WTC11 (cell line): ENCODE measurements around the gene PHLDB1. TPM values are rescaled to one million over a fixed set of nuclear protein-coding genes. Genes with fewer than 3 reads are reported as not detected.

Experiments
- ATAC-seq: fragments of 200-7000 bp; cut with Tn5 transposase; 2 replicates; pipeline ENCODE4 v1.10.0; 2021; ENCODE audit warnings: mild to moderate bottlenecking, moderate library complexity
- CTCF ChIA-PET: fragments of 300-600 bp; sonication (Branson Sonifier 250); formaldehyde crosslinking; loops from one replicate; lab custom pipeline; 2021; ENCODE audit warnings: antibody characterized with exemption; lab: Charles Lee
- POLR2A ChIA-PET: fragments of 350-600 bp; sonication (Branson Sonifier 250); formaldehyde crosslinking; loops from one replicate; lab custom pipeline; 2021; ENCODE audit warnings: antibody characterized with exemption; lab: Charles Lee
- DNase-seq: peaks from one replicate; pipeline ENCODE4 v3.0.0; 2021; ENCODE audit warnings: low spot score
- H3K27ac Mint-ChIP-seq: 2 replicates; pipeline ENCODE4 v1.8.0; 2021; ENCODE audit warnings: mixed read lengths
- H3K27me3 Mint-ChIP-seq: 2 replicates; pipeline ENCODE4 v1.8.0; 2021; ENCODE audit warnings: low read depth, mild to moderate bottlenecking, moderate library complexity, mixed read lengths
- H3K36me3 Mint-ChIP-seq: 2 replicates; pipeline ENCODE4 v1.8.0; 2021; ENCODE audit warnings: mixed read lengths
- H3K4me1 Mint-ChIP-seq: 2 replicates; pipeline ENCODE4 v1.8.0; 2022; ENCODE audit warnings: mixed read lengths
- H3K4me3 Mint-ChIP-seq: 2 replicates; pipeline ENCODE4 v1.8.0; 2021; ENCODE audit warnings: mild to moderate bottlenecking, moderate library complexity, mixed read lengths
- H3K9me3 Mint-ChIP-seq: 2 replicates; pipeline ENCODE4 v1.8.0; 2021; ENCODE audit warnings: mixed read lengths
- CBFB ChIP-seq: sonication (generic); formaldehyde crosslinking; IDR thresholded peaks from 2 replicates; pipeline ENCODE4 v1.8.1; 2022; ENCODE audit warnings: mild to moderate bottlenecking, low read depth, missing genetic modification reagents
- CREB1 ChIP-seq: sonication (generic); formaldehyde crosslinking; IDR thresholded peaks from 2 replicates; pipeline ENCODE4 v1.8.0; 2023; ENCODE audit warnings: mild to moderate bottlenecking, missing genetic modification reagents
- NR2C2 ChIP-seq: sonication (generic); formaldehyde crosslinking; IDR thresholded peaks from 2 replicates; pipeline ENCODE4 v1.8.0; 2022; ENCODE audit warnings: mild to moderate bottlenecking, missing genetic modification reagents
- ZNF121 ChIP-seq: sonication (generic); formaldehyde crosslinking; IDR thresholded peaks from 2 replicates; pipeline ENCODE4 v1.8.0; 2023; ENCODE audit warnings: missing genetic modification reagents
- ZNF317 ChIP-seq: sonication (generic); formaldehyde crosslinking; IDR thresholded peaks from 2 replicates; pipeline ENCODE4 v1.8.1; 2023; ENCODE audit warnings: low read depth, mild to moderate bottlenecking, moderate library complexity, missing genetic modification reagents, borderline replicate concordance
- total RNA-seq: library from RNA; stranded (reverse); gene quantifications from 3 replicates; pipeline ENCODE4 v1.2.3, GENCODE V29; 2021
- TF ChIP-seq, protein P1 (sequence below): fragments of 250-450 bp; sonication (Bioruptor Pico); IDR thresholded peaks from 2 replicates; pipeline ENCODE4 v2.1.2; 2022; ENCODE audit warnings: mild to moderate bottlenecking, moderate library complexity
- TF ChIP-seq, protein P2 (sequence below): sonication (generic); formaldehyde crosslinking; IDR thresholded peaks from 2 replicates; pipeline ENCODE4 v1.8.0; 2022; ENCODE audit warnings: mild to moderate bottlenecking, missing genetic modification reagents
- TF ChIP-seq, protein P3 (sequence below): fragments of 250-450 bp; sonication (Bioruptor Pico); conservative IDR thresholded peaks from 2 replicates; pipeline ENCODE4 v1.9.0; 2021; ENCODE audit warnings: mild to moderate bottlenecking
- TF ChIP-seq, protein P4 (sequence below): fragments of 250-450 bp; sonication (Bioruptor Pico); IDR thresholded peaks from 2 replicates; pipeline ENCODE4 v1.9.0; 2021; ENCODE audit warnings: mild to moderate bottlenecking, borderline replicate concordance
- TF ChIP-seq, protein P5 (sequence below): sonication (generic); formaldehyde crosslinking; IDR thresholded peaks from 2 replicates; pipeline ENCODE4 v1.8.0; 2023; ENCODE audit warnings: mild to moderate bottlenecking, missing genetic modification reagents
- TF ChIP-seq, protein P6 (sequence below): sonication (generic); formaldehyde crosslinking; IDR thresholded peaks from 2 replicates; pipeline ENCODE4 v1.8.1; 2023; ENCODE audit warnings: mild to moderate bottlenecking, moderate library complexity, missing genetic modification reagents
- TF ChIP-seq, protein P7 (sequence below): sonication (generic); formaldehyde crosslinking; IDR thresholded peaks from 2 replicates; pipeline ENCODE4 v1.8.1; 2023; ENCODE audit warnings: mild to moderate bottlenecking, missing genetic modification reagents
- TF ChIP-seq, protein P8 (sequence below): sonication (generic); formaldehyde crosslinking; IDR thresholded peaks from 2 replicates; pipeline ENCODE4 v1.8.1; 2022; ENCODE audit warnings: low read depth, missing genetic modification reagents, borderline replicate concordance

Gene PHLDB1
- total RNA-seq, 1 experiment from 2014 or later: 83.1 TPM

DNA sequence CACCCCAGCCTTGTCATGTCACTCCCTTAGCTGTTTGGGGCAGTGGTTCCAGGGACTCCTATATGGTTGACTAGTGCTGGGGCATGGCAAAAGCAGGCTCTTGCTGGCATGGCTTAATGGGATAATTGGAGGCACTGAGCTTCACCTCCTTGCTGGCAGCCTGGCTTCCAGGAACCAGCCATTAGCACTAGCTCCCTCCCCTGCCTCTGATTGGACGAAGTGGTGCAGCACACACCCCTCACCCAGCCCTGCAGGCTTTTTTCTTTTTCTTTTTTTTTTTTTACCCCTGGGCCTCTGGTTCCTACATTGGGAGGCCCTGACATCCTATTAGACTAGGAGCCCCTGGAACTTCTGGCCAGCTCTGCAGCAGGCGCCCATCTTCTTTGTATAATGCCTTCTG is 18.6 kb downstream of the PHLDB1 start:
- TF ChIP-seq, protein P1, sequence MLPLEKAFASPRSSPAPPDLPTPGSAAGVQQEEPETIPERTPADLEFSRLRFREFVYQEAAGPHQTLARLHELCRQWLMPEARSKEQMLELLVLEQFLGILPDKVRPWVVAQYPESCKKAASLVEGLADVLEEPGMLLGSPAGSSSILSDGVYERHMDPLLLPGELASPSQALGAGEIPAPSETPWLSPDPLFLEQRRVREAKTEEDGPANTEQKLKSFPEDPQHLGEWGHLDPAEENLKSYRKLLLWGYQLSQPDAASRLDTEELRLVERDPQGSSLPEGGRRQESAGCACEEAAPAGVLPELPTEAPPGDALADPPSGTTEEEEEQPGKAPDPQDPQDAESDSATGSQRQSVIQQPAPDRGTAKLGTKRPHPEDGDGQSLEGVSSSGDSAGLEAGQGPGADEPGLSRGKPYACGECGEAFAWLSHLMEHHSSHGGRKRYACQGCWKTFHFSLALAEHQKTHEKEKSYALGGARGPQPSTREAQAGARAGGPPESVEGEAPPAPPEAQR: no peak
- TF ChIP-seq, protein P2, sequence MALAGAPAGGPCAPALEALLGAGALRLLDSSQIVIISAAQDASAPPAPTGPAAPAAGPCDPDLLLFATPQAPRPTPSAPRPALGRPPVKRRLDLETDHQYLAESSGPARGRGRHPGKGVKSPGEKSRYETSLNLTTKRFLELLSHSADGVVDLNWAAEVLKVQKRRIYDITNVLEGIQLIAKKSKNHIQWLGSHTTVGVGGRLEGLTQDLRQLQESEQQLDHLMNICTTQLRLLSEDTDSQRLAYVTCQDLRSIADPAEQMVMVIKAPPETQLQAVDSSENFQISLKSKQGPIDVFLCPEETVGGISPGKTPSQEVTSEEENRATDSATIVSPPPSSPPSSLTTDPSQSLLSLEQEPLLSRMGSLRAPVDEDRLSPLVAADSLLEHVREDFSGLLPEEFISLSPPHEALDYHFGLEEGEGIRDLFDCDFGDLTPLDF (CRISPR knock-in tag): no peak
- TF ChIP-seq NR2C2 (no peak), ZNF121 (CRISPR knock-in tag) (peak; percentile 72; the same call in 1 of the 2 replicates)
- TF ChIP-seq, protein P3, sequence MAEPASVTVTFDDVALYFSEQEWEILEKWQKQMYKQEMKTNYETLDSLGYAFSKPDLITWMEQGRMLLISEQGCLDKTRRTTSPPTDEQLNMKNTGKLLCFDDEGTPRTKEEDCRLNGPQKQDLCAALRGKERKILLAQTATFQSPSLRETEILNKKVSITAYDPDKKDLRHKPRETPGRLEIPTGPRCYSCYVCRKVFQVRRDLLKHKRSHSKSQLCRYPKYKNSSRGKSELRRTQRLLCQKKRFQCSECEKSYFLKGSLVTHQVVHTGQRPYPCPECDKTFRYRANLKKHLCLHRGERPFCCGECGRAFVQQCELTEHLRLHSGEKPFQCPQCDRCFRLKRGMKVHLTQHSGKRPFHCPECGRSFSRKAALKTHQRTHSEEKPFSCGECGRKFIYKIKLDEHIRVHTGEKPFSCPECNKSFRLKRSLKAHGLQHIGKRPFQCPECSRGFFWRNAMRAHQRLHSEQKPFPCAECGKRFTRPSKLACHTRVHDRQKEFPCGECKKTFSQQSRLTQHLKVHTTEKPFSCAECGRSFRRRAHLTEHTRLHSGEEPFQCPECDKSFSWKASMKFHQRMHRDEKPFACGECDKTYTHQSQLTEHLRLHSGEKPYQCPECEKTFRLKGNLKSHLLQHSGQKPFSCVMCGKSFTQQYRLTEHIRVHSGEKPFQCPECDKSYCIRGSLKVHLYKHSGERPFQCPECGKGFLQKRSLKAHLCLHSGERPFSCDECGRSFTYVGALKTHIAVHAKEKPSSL: no peak
- peak; percentile 36 for ATAC-seq
- H3K36me3 Mint-ChIP-seq: peaks cover 10% of the 10 kb centered on the region
- H3K4me1 Mint-ChIP-seq: peaks cover 27% of the 10 kb centered on the region
- no peaks in the 10 kb centered on the region for H3K9me3 Mint-ChIP-seq
- no peak overlapping the region for H3K27ac Mint-ChIP-seq
- H3K4me3 Mint-ChIP-seq: no peak overlapping the region
- ChIA-PET POLR2A (interaction anchor here (0.6 to 1.4 kb wide), 2 partner anchors 9 to 341 kb away, joined by 5 to 8 read pairs; no protein-coding TSS in a partner anchor), CTCF (interaction anchor here (1.7 to 3.7 kb wide), 3 partner anchors 9 to 33 kb away, joined by 13 to 31 read pairs (median 16); no protein-coding TSS in a partner anchor)
- no peaks in the 10 kb centered on the region for H3K27me3 Mint-ChIP-seq
- no peak for DNase-seq

DNA sequence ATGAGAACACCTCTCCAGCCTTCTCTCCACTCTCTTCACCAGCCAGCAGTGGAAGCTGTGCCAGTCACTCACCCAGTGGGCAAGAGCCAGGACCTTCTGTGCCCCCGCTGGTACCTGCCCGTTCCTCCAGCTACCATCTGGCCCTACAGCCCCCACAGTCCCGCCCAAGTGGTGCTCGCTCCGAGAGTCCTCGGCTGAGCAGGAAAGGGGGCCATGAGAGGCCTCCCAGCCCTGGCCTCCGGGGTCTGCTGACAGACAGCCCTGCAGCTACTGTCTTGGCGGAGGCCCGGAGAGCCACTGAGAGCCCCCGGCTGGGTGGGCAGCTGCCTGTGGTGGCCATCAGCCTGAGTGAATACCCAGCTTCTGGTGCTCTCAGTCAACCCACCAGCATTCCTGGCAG is 20.2 kb downstream of the PHLDB1 start:
- Mint-ChIP-seq H3K9me3 (no peaks in the 10 kb centered on the region), H3K27ac (no peak overlapping the region), H3K4me3 (no peak overlapping the region), H3K27me3 (no peaks in the 10 kb centered on the region)
- DNase-seq: no peak
- no peak for ATAC-seq
- TF ChIP-seq, protein P4, sequence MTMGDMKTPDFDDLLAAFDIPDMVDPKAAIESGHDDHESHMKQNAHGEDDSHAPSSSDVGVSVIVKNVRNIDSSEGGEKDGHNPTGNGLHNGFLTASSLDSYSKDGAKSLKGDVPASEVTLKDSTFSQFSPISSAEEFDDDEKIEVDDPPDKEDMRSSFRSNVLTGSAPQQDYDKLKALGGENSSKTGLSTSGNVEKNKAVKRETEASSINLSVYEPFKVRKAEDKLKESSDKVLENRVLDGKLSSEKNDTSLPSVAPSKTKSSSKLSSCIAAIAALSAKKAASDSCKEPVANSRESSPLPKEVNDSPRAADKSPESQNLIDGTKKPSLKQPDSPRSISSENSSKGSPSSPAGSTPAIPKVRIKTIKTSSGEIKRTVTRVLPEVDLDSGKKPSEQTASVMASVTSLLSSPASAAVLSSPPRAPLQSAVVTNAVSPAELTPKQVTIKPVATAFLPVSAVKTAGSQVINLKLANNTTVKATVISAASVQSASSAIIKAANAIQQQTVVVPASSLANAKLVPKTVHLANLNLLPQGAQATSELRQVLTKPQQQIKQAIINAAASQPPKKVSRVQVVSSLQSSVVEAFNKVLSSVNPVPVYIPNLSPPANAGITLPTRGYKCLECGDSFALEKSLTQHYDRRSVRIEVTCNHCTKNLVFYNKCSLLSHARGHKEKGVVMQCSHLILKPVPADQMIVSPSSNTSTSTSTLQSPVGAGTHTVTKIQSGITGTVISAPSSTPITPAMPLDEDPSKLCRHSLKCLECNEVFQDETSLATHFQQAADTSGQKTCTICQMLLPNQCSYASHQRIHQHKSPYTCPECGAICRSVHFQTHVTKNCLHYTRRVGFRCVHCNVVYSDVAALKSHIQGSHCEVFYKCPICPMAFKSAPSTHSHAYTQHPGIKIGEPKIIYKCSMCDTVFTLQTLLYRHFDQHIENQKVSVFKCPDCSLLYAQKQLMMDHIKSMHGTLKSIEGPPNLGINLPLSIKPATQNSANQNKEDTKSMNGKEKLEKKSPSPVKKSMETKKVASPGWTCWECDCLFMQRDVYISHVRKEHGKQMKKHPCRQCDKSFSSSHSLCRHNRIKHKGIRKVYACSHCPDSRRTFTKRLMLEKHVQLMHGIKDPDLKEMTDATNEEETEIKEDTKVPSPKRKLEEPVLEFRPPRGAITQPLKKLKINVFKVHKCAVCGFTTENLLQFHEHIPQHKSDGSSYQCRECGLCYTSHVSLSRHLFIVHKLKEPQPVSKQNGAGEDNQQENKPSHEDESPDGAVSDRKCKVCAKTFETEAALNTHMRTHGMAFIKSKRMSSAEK (CRISPR knock-in tag): no peak
- TF ChIP-seq, protein P5, sequence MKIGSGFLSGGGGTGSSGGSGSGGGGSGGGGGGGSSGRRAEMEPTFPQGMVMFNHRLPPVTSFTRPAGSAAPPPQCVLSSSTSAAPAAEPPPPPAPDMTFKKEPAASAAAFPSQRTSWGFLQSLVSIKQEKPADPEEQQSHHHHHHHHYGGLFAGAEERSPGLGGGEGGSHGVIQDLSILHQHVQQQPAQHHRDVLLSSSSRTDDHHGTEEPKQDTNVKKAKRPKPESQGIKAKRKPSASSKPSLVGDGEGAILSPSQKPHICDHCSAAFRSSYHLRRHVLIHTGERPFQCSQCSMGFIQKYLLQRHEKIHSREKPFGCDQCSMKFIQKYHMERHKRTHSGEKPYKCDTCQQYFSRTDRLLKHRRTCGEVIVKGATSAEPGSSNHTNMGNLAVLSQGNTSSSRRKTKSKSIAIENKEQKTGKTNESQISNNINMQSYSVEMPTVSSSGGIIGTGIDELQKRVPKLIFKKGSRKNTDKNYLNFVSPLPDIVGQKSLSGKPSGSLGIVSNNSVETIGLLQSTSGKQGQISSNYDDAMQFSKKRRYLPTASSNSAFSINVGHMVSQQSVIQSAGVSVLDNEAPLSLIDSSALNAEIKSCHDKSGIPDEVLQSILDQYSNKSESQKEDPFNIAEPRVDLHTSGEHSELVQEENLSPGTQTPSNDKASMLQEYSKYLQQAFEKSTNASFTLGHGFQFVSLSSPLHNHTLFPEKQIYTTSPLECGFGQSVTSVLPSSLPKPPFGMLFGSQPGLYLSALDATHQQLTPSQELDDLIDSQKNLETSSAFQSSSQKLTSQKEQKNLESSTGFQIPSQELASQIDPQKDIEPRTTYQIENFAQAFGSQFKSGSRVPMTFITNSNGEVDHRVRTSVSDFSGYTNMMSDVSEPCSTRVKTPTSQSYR (CRISPR knock-in tag): no peak
- TF ChIP-seq ZNF121 (CRISPR knock-in tag) (no peak), CBFB (CRISPR knock-in tag) (no peak), CREB1 (CRISPR knock-in tag) (no peak), ZNF317 (CRISPR knock-in tag) (no peak)
- TF ChIP-seq, protein P6, sequence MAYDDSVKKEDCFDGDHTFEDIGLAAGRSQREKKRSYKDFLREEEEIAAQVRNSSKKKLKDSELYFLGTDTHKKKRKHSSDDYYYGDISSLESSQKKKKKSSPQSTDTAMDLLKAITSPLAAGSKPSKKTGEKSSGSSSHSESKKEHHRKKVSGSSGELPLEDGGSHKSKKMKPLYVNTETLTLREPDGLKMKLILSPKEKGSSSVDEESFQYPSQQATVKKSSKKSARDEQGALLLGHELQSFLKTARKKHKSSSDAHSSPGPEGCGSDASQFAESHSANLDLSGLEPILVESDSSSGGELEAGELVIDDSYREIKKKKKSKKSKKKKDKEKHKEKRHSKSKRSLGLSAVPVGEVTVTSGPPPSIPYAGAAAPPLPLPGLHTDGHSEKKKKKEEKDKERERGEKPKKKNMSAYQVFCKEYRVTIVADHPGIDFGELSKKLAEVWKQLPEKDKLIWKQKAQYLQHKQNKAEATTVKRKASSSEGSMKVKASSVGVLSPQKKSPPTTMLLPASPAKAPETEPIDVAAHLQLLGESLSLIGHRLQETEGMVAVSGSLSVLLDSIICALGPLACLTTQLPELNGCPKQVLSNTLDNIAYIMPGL (CRISPR knock-in tag): no peak
- TF ChIP-seq, protein P7, sequence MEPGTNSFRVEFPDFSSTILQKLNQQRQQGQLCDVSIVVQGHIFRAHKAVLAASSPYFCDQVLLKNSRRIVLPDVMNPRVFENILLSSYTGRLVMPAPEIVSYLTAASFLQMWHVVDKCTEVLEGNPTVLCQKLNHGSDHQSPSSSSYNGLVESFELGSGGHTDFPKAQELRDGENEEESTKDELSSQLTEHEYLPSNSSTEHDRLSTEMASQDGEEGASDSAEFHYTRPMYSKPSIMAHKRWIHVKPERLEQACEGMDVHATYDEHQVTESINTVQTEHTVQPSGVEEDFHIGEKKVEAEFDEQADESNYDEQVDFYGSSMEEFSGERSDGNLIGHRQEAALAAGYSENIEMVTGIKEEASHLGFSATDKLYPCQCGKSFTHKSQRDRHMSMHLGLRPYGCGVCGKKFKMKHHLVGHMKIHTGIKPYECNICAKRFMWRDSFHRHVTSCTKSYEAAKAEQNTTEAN: no peak
- TF ChIP-seq, protein P8, sequence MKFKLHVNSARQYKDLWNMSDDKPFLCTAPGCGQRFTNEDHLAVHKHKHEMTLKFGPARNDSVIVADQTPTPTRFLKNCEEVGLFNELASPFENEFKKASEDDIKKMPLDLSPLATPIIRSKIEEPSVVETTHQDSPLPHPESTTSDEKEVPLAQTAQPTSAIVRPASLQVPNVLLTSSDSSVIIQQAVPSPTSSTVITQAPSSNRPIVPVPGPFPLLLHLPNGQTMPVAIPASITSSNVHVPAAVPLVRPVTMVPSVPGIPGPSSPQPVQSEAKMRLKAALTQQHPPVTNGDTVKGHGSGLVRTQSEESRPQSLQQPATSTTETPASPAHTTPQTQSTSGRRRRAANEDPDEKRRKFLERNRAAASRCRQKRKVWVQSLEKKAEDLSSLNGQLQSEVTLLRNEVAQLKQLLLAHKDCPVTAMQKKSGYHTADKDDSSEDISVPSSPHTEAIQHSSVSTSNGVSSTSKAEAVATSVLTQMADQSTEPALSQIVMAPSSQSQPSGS (CRISPR knock-in tag): no peak
- TF ChIP-seq, all 79 proteins: peak for 0
- ChIA-PET CTCF (no interaction called here), POLR2A (interaction anchor here (0.5 kb wide), 1 partner anchor 190 kb away, joined by 3 read pairs; no protein-coding TSS in a partner anchor)
- peaks cover 16% of the 10 kb centered on the region for H3K4me1 Mint-ChIP-seq
- peaks cover 10% of the 10 kb centered on the region for H3K36me3 Mint-ChIP-seq
